Measurements from ENCODE around the gene NSUN3.
"Not testable (repeated sequence)": the region's sequence is repeated elsewhere in the genome, so short reads cannot be mapped to it uniquely, and the experiment has no call there.

NSUN3 gene

GRCh38 chr3:94062513-94063404 lies at the start of gene NSUN3, which contains the start of gene DHFR2:
TSS of gene NSUN3 (plus strand) at chr3:94063061. CDS start at chr3:94063127, 66 bp downstream.
TSS of gene DHFR2 (minus strand) at chr3:94062916. CDS start at chr3:94061511, 1,405 bp downstream.
- peak; percentile 95 for DNase-seq

- no peak for DNase-seq
These were observed 47.8 kb upstream of the NSUN3 start for GRCh38 chr3:94015025-94015424.

GRCh38 chr3:94019659-94020058 lies 43.2 kb upstream of the NSUN3 start:
- no peak for DNase-seq

GRCh38 chr3:94020293-94020692 lies 42.6 kb upstream of the NSUN3 start:
- no peak for DNase-seq

- DNase-seq, result no peak
These were observed 38.5 kb upstream of the NSUN3 start for GRCh38 chr3:94024385-94024784.

- no peak for DNase-seq
These were observed 36.2 kb upstream of the NSUN3 start for GRCh38 chr3:94026623-94027022.

GRCh38 chr3:94028093-94028837 lies 34.6 kb upstream of the NSUN3 start, which contains the start of gene STX19:
TSS of gene STX19 (minus strand) at chr3:94028597. CDS start at chr3:94015269, 13,328 bp downstream.
- no peak for DNase-seq

- DNase-seq, result no peak
These were observed 25.9 kb upstream of the NSUN3 start for GRCh38 chr3:94036909-94037507.

GRCh38 chr3:94043285-94043684 lies 19.6 kb upstream of the NSUN3 start:
- no peak for DNase-seq

- not testable (repeated sequence) for DNase-seq
These were observed 18.5 kb upstream of the NSUN3 start for GRCh38 chr3:94044100-94044936.

- DNase-seq, result no peak
These were observed 16.3 kb upstream of the NSUN3 start for GRCh38 chr3:94046533-94046932.

- DNase-seq, result no peak
These were observed 13.6 kb upstream of the NSUN3 start for GRCh38 chr3:94049267-94049666.

- no peak for DNase-seq
These were observed 12.3 kb upstream of the NSUN3 start for GRCh38 chr3:94050546-94050945.

- DNase-seq, result no peak
These were observed 1.6 kb upstream of the NSUN3 start for GRCh38 chr3:94061297-94061696.

GRCh38 chr3:94063496-94064119 lies 747 bp downstream of the NSUN3 start:
- no peak for DNase-seq

- DNase-seq, result no peak
These were observed 1.5 kb downstream of the NSUN3 start for GRCh38 chr3:94064243-94064860.

- no peak for DNase-seq
These were observed 2.3 kb downstream of the NSUN3 start for GRCh38 chr3:94065122-94065521.

GRCh38 chr3:94065819-94066480 lies 3.1 kb downstream of the NSUN3 start:
- DNase-seq, result no peak

- DNase-seq, result no peak
These were observed 3.9 kb downstream of the NSUN3 start for GRCh38 chr3:94066506-94067500.
